GM23338 (cell line): ENCODE results near the gene NFE2L3. TPM values are rescaled to one million over a fixed set of nuclear protein-coding genes. Genes with fewer than 3 reads are reported as not detected.

Source experiments
- ATAC-seq: fragments of 200-7000 bp; cut with Tn5 transposase; 3 replicates; pipeline ENCODE4 v1.9.1; 2020
- DNase-seq: peaks from one replicate; pipeline ENCODE4 v3.0.0-alpha.2; 2015; ENCODE audit warnings: low spot score
- H2AFZ ChIP-seq: fragments of 200-600 bp; sonication (generic); 2 replicates; pipeline ENCODE4 v1.8.0; 2016; ENCODE audit warnings: antibody characterized with exemption, mild to moderate bottlenecking, moderate library complexity
- H3F3A ChIP-seq: fragments of 200-600 bp; sonication (generic); replicated peaks from 2 replicates; pipeline ENCODE4 v1.8.0; 2017; ENCODE audit warnings: antibody characterized with exemption, mixed run types, low read depth
- H3K27ac ChIP-seq: fragments of 200-600 bp; sonication (generic); 2 replicates; pipeline ENCODE4 v1.6.1; 2016; ENCODE audit warnings: low read depth
- H3K27me3 ChIP-seq: fragments of 200-600 bp; sonication (generic); 2 replicates; pipeline ENCODE4 v1.8.0; 2016; ENCODE audit warnings: mild to moderate bottlenecking, mixed run types, moderate library complexity; ENCODE audit not compliant: insufficient read depth
- H3K36me3 ChIP-seq: fragments of 200-600 bp; sonication (generic); 2 replicates; pipeline ENCODE4 v1.8.0; 2016; ENCODE audit warnings: mild to moderate bottlenecking; ENCODE audit not compliant: insufficient read depth
- H3K4me1 ChIP-seq: fragments of 200-600 bp; sonication (generic); 2 replicates; pipeline ENCODE4 v1.8.0; 2016; ENCODE audit warnings: mild to moderate bottlenecking, moderate library complexity; ENCODE audit not compliant: insufficient read depth
- H3K4me2 ChIP-seq: fragments of 200-600 bp; sonication (generic); 2 replicates; pipeline ENCODE4 v1.7.1; 2017; ENCODE audit warnings: mixed run types
- H3K4me3 ChIP-seq: fragments of 200-600 bp; sonication (generic); 2 replicates; pipeline ENCODE4 v1.6.1; 2016; ENCODE audit warnings: mixed run types
- H3K79me2 ChIP-seq: fragments of 200-600 bp; sonication (generic); replicated peaks from 2 replicates; pipeline ENCODE4 v1.8.0; 2017; ENCODE audit warnings: mild to moderate bottlenecking; ENCODE audit not compliant: insufficient read depth
- H3K9me2 ChIP-seq: fragments of 200-600 bp; sonication (generic); 2 replicates; pipeline ENCODE4 v1.8.0; 2017; ENCODE audit not compliant: insufficient read depth
- H4K20me1 ChIP-seq: fragments of 200-600 bp; sonication (generic); replicated peaks from 2 replicates; pipeline ENCODE4 v1.8.0; 2017; ENCODE audit warnings: mild to moderate bottlenecking; ENCODE audit not compliant: insufficient read depth
- H3K27ac Mint-ChIP-seq: 2 replicates; pipeline ENCODE4 v1.8.0; 2020; ENCODE audit warnings: inconsistent platforms, mild to moderate bottlenecking, moderate library complexity, mixed read lengths
- H3K27me3 Mint-ChIP-seq: 3 replicates; pipeline ENCODE4 v1.8.0; 2022; ENCODE audit warnings: low read depth, mild to moderate bottlenecking, moderate library complexity, mixed read lengths, inconsistent platforms; ENCODE audit not compliant: insufficient read depth, poor library complexity
- H3K36me3 Mint-ChIP-seq: 3 replicates; pipeline ENCODE4 v1.8.0; 2021; ENCODE audit warnings: low read depth, mild to moderate bottlenecking, inconsistent platforms, moderate library complexity, mixed read lengths
- H3K4me1 Mint-ChIP-seq: 3 replicates; pipeline ENCODE4 v1.8.0; 2020; ENCODE audit warnings: mild to moderate bottlenecking, inconsistent platforms, mixed read lengths
- H3K4me3 Mint-ChIP-seq: 3 replicates; pipeline ENCODE4 v1.8.0; 2021; ENCODE audit warnings: moderate library complexity, mild to moderate bottlenecking, inconsistent platforms, mixed read lengths
- H3K9me3 Mint-ChIP-seq: 3 replicates; pipeline ENCODE4 v1.8.0; 2020; ENCODE audit warnings: moderate library complexity, mild to moderate bottlenecking, inconsistent platforms, mixed read lengths
- CREB1 ChIP-seq: fragments of 250-450 bp; sonication (Bioruptor Pico); IDR thresholded peaks from 2 replicates; pipeline ENCODE4 v1.5.0; 2020; ENCODE audit warnings: low read depth, mild to moderate bottlenecking, moderate library complexity
- CTCF ChIP-seq, 2 experiments: fragments of 200-600 bp in 1 of 2; sonication (generic) in 1 of 2; conservative IDR thresholded peaks; 2 replicates each; pipeline versions ENCODE4 v1.5.1 to v1.6.1; 2016 to 2017; ENCODE audit warnings: antibody characterized with exemption in 2 of 2, low read depth in 2 of 2, mild to moderate bottlenecking in 2 of 2, moderate library complexity in 1 of 2
- ETS1 ChIP-seq: IDR thresholded peaks from 2 replicates; pipeline ENCODE4 v1.6.1; 2016; ENCODE audit warnings: antibody characterized with exemption
- EZH2 ChIP-seq: fragments of 200-600 bp; sonication (generic); IDR thresholded peaks from one replicate; pipeline ENCODE4 v1.8.0; 2017; ENCODE audit warnings: antibody characterized with exemption, mild to moderate bottlenecking, low read depth; ENCODE audit not compliant: unreplicated experiment
- EZH2phosphoT487 ChIP-seq: fragments of 200-600 bp; sonication (generic); IDR thresholded peaks from one replicate; pipeline ENCODE4 v1.8.1; 2018; ENCODE audit warnings: antibody characterized with exemption; ENCODE audit not compliant: unreplicated experiment
- JUNB ChIP-seq: IDR thresholded peaks from one replicate; pipeline ENCODE4 v1.6.1; 2016; ENCODE audit warnings: antibody characterized with exemption; ENCODE audit not compliant: unreplicated experiment
- NANOG ChIP-seq: IDR thresholded peaks from 2 replicates; pipeline ENCODE4 v1.6.1; 2016; ENCODE audit warnings: antibody characterized with exemption, borderline replicate concordance
- POLR2AphosphoS5 ChIP-seq: IDR thresholded peaks from 2 replicates; pipeline ENCODE4 v1.6.1; 2016; ENCODE audit warnings: antibody characterized with exemption, low read depth
- REST ChIP-seq: IDR thresholded peaks from one replicate; pipeline ENCODE4 v1.6.1; 2018; ENCODE audit warnings: antibody characterized with exemption; ENCODE audit not compliant: unreplicated experiment
- STAT1 ChIP-seq: IDR thresholded peaks from one replicate; pipeline ENCODE4 v1.6.1; 2016; ENCODE audit warnings: antibody characterized with exemption; ENCODE audit not compliant: unreplicated experiment
- ZNF114 ChIP-seq: fragments of 250-450 bp; sonication (Bioruptor Pico); IDR thresholded peaks from 2 replicates; pipeline ENCODE4 v1.5.0; 2020; ENCODE audit warnings: mild to moderate bottlenecking, moderate library complexity
- ZNF331 ChIP-seq: fragments of 250-450 bp; sonication (Bioruptor Pico); IDR thresholded peaks from 2 replicates; pipeline ENCODE4 v1.5.0; 2020; ENCODE audit warnings: low read depth, mild to moderate bottlenecking, moderate library complexity
- ZNF462 ChIP-seq: fragments of 250-450 bp; sonication (Bioruptor Pico); IDR thresholded peaks from 2 replicates; pipeline ENCODE4 v1.5.0; 2020; ENCODE audit warnings: mild to moderate bottlenecking, moderate library complexity
- polyA plus RNA-seq: library from polyadenylated mRNA; unstranded; fragments of >200 nt; fragmentation: Nextera tagmentation; extraction: Ambion mirVana; gene quantifications from 2 replicates; pipeline ENCODE4 v1.2.1, GENCODE V29; 2016
- total RNA-seq: library from RNA; depleted of rRNA; stranded (reverse); fragments of >200 nt; shearing (Covaris generic); gene quantifications from 2 replicates; pipeline ENCODE4 v1.2.3, GENCODE V29; 2014

Gene NFE2L3
- total and polyA plus RNA-seq, 2 experiments from 2014 or later = 62.0 to 142 TPM

- Histone ChIP-seq H3K9me2 (no peaks in the 10 kb centered on the region), H3K4me1 (peaks cover 18% of the 10 kb centered on the region), H3K27me3 (no peaks in the 10 kb centered on the region), H3K36me3 (peaks cover 79% of the 10 kb centered on the region), H4K20me1 (peaks cover 59% of the 10 kb centered on the region), H3K4me2 (no peak overlapping the region), H2AFZ (no peak overlapping the region), H3K79me2 (peaks cover 58% of the 10 kb centered on the region), H3K27ac (peak overlapping the region; percentile 67), H3F3A (peaks cover 78% of the 10 kb centered on the region), H3K4me3 (no peak overlapping the region)
- Mint-ChIP-seq H3K27ac (peak overlapping the region; percentile 50), H3K27me3 (peaks cover 54% of the 10 kb centered on the region), H3K4me1 (peaks cover 78% of the 10 kb centered on the region), H3K36me3 (peaks cover 96% of the 10 kb centered on the region), H3K9me3 (no peaks in the 10 kb centered on the region; the same call in 2 of the 3 replicates), H3K4me3 (peak overlapping the region; percentile 57)
- ATAC-seq = no peak
- no peak for TF ChIP-seq ZNF114 (CRISPR knock-in tag)
- TF ChIP-seq CREB1 (CRISPR knock-in tag) = no peak
- no peak for TF ChIP-seq ZNF331 (CRISPR knock-in tag)
- TF ChIP-seq POLR2AphosphoS5 = no peak; the same call in 1 of the 2 replicates
- no peak for TF ChIP-seq REST
- no peak for TF ChIP-seq EZH2phosphoT487
- TF ChIP-seq CTCF (conservative IDR thresholded peaks at IDR 0.05; ENCODE audit: low read depth in 2 of 2) = no peak
- TF ChIP-seq JUNB = no peak
- no peak for TF ChIP-seq ETS1
- TF ChIP-seq STAT1 = no peak
- TF ChIP-seq NANOG = no peak
- no peak for TF ChIP-seq ZNF462 (CRISPR knock-in tag)
- no peak for TF ChIP-seq EZH2
- no peak for DNase-seq
Measured at GRCh38 chr7:26191974-26192479, 40.0 kb downstream of the NFE2L3 start.
